KMS-11 (cell line): ENCODE results near the gene PTPN14.

Source experiments
- H2AFZ ChIP-seq: fragments of 200-600 bp; sonication (generic); 2 replicates; pipeline ENCODE4 v1.6.1; 2016; ENCODE audit warnings: antibody characterized with exemption, mixed run types, low read depth
- H3K27ac ChIP-seq: fragments of 200-600 bp; sonication (generic); 2 replicates; pipeline ENCODE4 v1.6.1; 2016; ENCODE audit warnings: mild to moderate bottlenecking, mixed run types
- H3K27me3 ChIP-seq: fragments of 200-600 bp; sonication (generic); 2 replicates; pipeline ENCODE4 v1.6.1; 2017; ENCODE audit warnings: mild to moderate bottlenecking, low read depth, mixed run types, moderate library complexity; ENCODE audit not compliant: insufficient read depth
- H3K36me3 ChIP-seq: fragments of 200-600 bp; sonication (generic); 2 replicates; pipeline ENCODE4 v1.6.1; 2017; ENCODE audit warnings: mild to moderate bottlenecking, mixed run types; ENCODE audit not compliant: insufficient read depth
- H3K4me1 ChIP-seq: fragments of 200-600 bp; sonication (generic); 2 replicates; pipeline ENCODE4 v1.6.1; 2016; ENCODE audit warnings: mild to moderate bottlenecking, low read depth, mixed run types; ENCODE audit not compliant: poor library complexity, severe bottlenecking
- H3K4me2 ChIP-seq: fragments of 200-600 bp; sonication (generic); 2 replicates; pipeline ENCODE4 v1.7.0; 2016; ENCODE audit warnings: mild to moderate bottlenecking, mixed run types
- H3K4me3 ChIP-seq: fragments of 200-600 bp; sonication (generic); IDR thresholded peaks from 2 replicates; pipeline ENCODE4 v1.6.1; 2017; ENCODE audit warnings: low read depth, low read length, mixed read lengths; ENCODE audit not compliant: insufficient read depth
- H3K79me2 ChIP-seq: fragments of 200-600 bp; sonication (generic); 2 replicates; pipeline ENCODE4 v1.6.1; 2016; ENCODE audit warnings: low read depth, mixed run types; ENCODE audit not compliant: insufficient read depth
- H3K9ac ChIP-seq: fragments of 200-600 bp; sonication (generic); 2 replicates; pipeline ENCODE4 v1.6.1; 2016; ENCODE audit warnings: mild to moderate bottlenecking, mixed run types
- H4K20me1 ChIP-seq: fragments of 200-600 bp; sonication (generic); 2 replicates; pipeline ENCODE4 v1.6.1; 2016; ENCODE audit warnings: mild to moderate bottlenecking, mixed run types; ENCODE audit not compliant: insufficient read depth
- CTCF ChIP-seq: fragments of 200-600 bp; sonication (generic); conservative IDR thresholded peaks from 2 replicates; pipeline ENCODE4 v1.6.1; 2017; ENCODE audit warnings: low read depth, mild to moderate bottlenecking, antibody characterized with exemption, low read length, moderate library complexity, mixed read lengths

Gene PTPN14

GRCh38 chr1:214321705-214322453, 229.5 kb downstream of the PTPN14 start:
- Histone ChIP-seq H2AFZ (no peak overlapping the region), H3K4me2 (no peak overlapping the region), H3K36me3 (no peaks in the 10 kb centered on the region), H3K4me3 (no peak overlapping the region), H3K4me1 (peaks cover 4% of the 10 kb centered on the region), H3K27ac (no peak overlapping the region), H4K20me1 (no peaks in the 10 kb centered on the region), H3K9ac (no peak overlapping the region), H3K27me3 (no peaks in the 10 kb centered on the region), H3K79me2 (no peaks in the 10 kb centered on the region)
- no peak for TF ChIP-seq CTCF

- Histone ChIP-seq H3K4me1 (no peaks in the 10 kb centered on the region), H3K79me2 (no peaks in the 10 kb centered on the region), H3K27me3 (no peaks in the 10 kb centered on the region), H2AFZ (no peak overlapping the region), H3K27ac (no peak overlapping the region), H3K4me3 (no peak overlapping the region), H3K36me3 (no peaks in the 10 kb centered on the region), H4K20me1 (no peaks in the 10 kb centered on the region), H3K4me2 (no peak overlapping the region), H3K9ac (no peak overlapping the region)
- peak; percentile 54 for TF ChIP-seq CTCF
Observed at GRCh38 chr1:214319938-214320337, 231.5 kb downstream of the PTPN14 start.

GRCh38 chr1:214318956-214319736, 232.3 kb downstream of the PTPN14 start:
- Histone ChIP-seq H3K79me2 (no peaks in the 10 kb centered on the region), H3K36me3 (no peaks in the 10 kb centered on the region), H3K4me2 (no peak overlapping the region), H3K27ac (no peak overlapping the region), H3K9ac (no peak overlapping the region), H3K4me3 (no peak overlapping the region), H3K27me3 (no peaks in the 10 kb centered on the region), H2AFZ (no peak overlapping the region), H3K4me1 (no peaks in the 10 kb centered on the region), H4K20me1 (no peaks in the 10 kb centered on the region)
- TF ChIP-seq CTCF, result no peak

- Histone ChIP-seq H3K27me3 (no peaks in the 10 kb centered on the region), H3K27ac (no peak overlapping the region), H3K79me2 (no peaks in the 10 kb centered on the region), H3K9ac (no peak overlapping the region), H3K4me1 (no peaks in the 10 kb centered on the region), H3K4me3 (no peak overlapping the region), H2AFZ (no peak overlapping the region), H3K36me3 (no peaks in the 10 kb centered on the region), H3K4me2 (no peak overlapping the region), H4K20me1 (no peaks in the 10 kb centered on the region)
- no peak for TF ChIP-seq CTCF
Observed at GRCh38 chr1:214318356-214318755, 233.0 kb downstream of the PTPN14 start.
